Gastroesophageal sphincter (tissue), 4 donors: ENCODE measurements around the gene ARL6IP4. TPM values are rescaled to one million over a fixed set of nuclear protein-coding genes. Genes with fewer than 3 reads are reported as not detected.
A peak's percentile ranks its signal among the peaks of the same experiment; 100 is the strongest.

ENCODE experiments used
- ATAC-seq: fragments of 150-250 bp; one replicate; pipeline ENCODE4 v1.9.1; 2016; ENCODE audit warnings: mild to moderate bottlenecking, moderate library complexity
- H3K27ac ChIP-seq, 4 donors: fragments of 200-600 bp; sonication (generic) in 3 of 4; 1 replicate in 3 of 4; 2 replicates in 1 of 4; pipeline ENCODE4 v1.5.1; 2016 to 2019
- H3K27me3 ChIP-seq: fragments of 200-600 bp; sonication (generic); one replicate; pipeline ENCODE4 v1.5.1; 2019
- H3K36me3 ChIP-seq, 2 donors: fragments of 200-600 bp; sonication (generic); one replicate each; pipeline ENCODE4 v1.5.1; 2019; ENCODE audit warnings: control low read depth in 1 of 2
- H3K4me1 ChIP-seq, 3 donors: fragments of 200-600 bp; sonication (generic); 1 replicate in 2 of 3; 2 replicates in 1 of 3; pipeline ENCODE4 v1.5.1; 2016 to 2019; ENCODE audit warnings: control low read depth in 2 of 3
- H3K4me3 ChIP-seq, 2 donors: fragments of 200-600 bp; sonication (generic); one replicate each; pipeline ENCODE4 v1.5.1; 2019; ENCODE audit warnings: mild to moderate bottlenecking in 1 of 2, moderate library complexity in 1 of 2
- H3K9me3 ChIP-seq, 3 donors: fragments of 200-600 bp; sonication (generic); one replicate each; pipeline ENCODE4 v1.5.1; 2017 to 2019; ENCODE audit warnings: control low read depth in 2 of 3
- EP300 ChIP-seq: sonication (generic); formaldehyde crosslinking; IDR thresholded peaks from one replicate; pipeline ENCODE4 v1.6.1; 2017; ENCODE audit warnings: antibody characterized with exemption, mild to moderate bottlenecking
- POLR2A ChIP-seq, 2 donors: fragments of 450-650 bp; IDR thresholded peaks; one replicate each; pipeline ENCODE4 v1.6.1; 2017; ENCODE audit warnings: antibody characterized with exemption in 2 of 2, mild to moderate bottlenecking in 2 of 2, moderate library complexity in 1 of 2
- POLR2AphosphoS5 ChIP-seq: sonication (generic); formaldehyde crosslinking; IDR thresholded peaks from one replicate; pipeline ENCODE4 v1.6.1; 2017; ENCODE audit warnings: antibody characterized with exemption
- WGBS, 2 donors: methylation state at CpG; one replicate each; pipeline ENCODE4 v1.1.5; 2018; ENCODE audit warnings: low coverage in 1 of 2; 5-methylcytosine and 5-hydroxymethylcytosine counted together
- total RNA-seq, 4 donors: library from RNA; depleted of rRNA; stranded (reverse); fragments of >200 nt; gene quantifications; one replicate each; pipeline ENCODE4 v1.1.0, GENCODE V29; 2016
- TF ChIP-seq, protein P1 (sequence below), 4 experiments: fragments of 200-600 bp in 2 of 4; fragments of 450-650 bp in 2 of 4; sonication (generic) in 1 of 4; IDR thresholded peaks; one replicate each; pipeline ENCODE4 v1.5.1; 2017 to 2019; ENCODE audit warnings: antibody characterized with exemption in 4 of 4, mild to moderate bottlenecking in 2 of 4, moderate library complexity in 2 of 4

ARL6IP4 gene
- total RNA-seq, 4 donors from 2014 or later: 251 to 343 (median 302) TPM

DNA sequence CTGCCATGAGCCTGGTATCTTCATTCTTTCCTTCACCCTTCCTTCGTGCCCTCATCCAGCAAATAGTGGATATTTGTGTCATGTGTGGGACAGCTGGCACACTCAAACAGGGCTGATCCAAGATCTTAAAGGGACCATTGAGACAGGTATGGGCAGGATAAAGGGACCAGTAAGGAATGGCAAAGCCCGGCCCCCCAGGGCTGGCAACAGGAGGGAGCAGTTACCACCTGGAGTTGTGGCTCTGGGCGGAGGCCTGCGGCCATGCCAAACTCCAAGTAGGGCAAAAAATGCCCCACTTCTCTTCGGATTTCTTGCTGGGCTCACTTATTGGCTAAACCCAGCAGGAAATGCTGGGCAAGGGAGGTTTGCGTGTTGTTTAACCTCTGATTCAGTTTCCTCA, 3.3 kb upstream of the ARL6IP4 start:
- 87 to 89% methylated on average over 4 of the region's 6 CpGs for WGBS, 2 donors
- TF ChIP-seq, protein P1, sequence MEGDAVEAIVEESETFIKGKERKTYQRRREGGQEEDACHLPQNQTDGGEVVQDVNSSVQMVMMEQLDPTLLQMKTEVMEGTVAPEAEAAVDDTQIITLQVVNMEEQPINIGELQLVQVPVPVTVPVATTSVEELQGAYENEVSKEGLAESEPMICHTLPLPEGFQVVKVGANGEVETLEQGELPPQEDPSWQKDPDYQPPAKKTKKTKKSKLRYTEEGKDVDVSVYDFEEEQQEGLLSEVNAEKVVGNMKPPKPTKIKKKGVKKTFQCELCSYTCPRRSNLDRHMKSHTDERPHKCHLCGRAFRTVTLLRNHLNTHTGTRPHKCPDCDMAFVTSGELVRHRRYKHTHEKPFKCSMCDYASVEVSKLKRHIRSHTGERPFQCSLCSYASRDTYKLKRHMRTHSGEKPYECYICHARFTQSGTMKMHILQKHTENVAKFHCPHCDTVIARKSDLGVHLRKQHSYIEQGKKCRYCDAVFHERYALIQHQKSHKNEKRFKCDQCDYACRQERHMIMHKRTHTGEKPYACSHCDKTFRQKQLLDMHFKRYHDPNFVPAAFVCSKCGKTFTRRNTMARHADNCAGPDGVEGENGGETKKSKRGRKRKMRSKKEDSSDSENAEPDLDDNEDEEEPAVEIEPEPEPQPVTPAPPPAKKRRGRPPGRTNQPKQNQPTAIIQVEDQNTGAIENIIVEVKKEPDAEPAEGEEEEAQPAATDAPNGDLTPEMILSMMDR (IDR thresholded peaks at IDR 0.05): no peak
- TF ChIP-seq EP300 (no peak), POLR2AphosphoS5 (no peak), POLR2A (IDR thresholded peaks at IDR 0.05) (no peak)
- Histone ChIP-seq H3K9me3 (no peaks in the 10 kb centered on the region), H3K36me3 (peaks cover 0 to 33% of the 10 kb centered on the region in 2 donors), H3K4me1 (peaks cover 2 to 68% (median 41%) of the 10 kb centered on the region in 3 donors), H3K27ac (no peak overlapping the region), H3K4me3 (no peak overlapping the region), H3K27me3 (no peaks in the 10 kb centered on the region)
- ATAC-seq: no peak

DNA sequence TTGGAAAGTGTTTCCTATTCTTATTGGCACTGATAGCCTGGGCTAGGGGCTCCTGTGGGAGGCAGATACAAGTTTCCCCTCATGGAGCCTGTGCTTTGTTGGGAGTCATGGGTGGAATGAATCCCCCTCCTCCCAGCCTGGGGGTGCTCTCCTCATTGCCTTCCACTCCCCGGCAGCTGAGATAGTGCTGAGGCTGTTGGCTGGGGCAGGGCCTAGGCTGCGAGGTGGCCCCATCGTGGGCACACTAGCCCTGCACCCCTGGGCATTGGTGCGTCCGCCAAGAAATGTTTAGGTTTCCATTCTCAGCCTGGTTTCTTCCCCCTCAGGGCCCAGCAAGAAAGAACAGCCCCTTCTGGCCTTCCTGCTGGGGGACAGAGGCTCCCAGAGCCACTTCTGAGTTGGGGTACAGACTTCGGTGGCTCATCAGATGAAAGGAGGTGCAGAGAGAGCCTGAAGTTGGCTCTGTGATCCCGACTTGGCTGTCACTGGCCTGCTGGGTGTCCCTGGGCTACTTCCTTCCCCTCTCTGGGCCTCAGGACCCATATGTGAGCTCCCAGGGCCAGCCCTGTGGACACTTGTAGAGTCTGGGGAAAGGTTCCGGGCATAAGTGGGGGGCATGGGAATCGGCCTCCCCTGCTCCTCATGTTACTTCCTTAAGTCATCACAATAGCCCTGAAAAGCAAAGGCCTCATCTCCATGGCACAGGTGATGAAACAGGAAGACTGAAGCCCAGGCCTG, 2.7 kb upstream of the ARL6IP4 start:
- H3K9me3 ChIP-seq: no peaks in the 10 kb centered on the region
- no peak overlapping the region for H3K27ac ChIP-seq
- H3K27me3 ChIP-seq: no peaks in the 10 kb centered on the region
- ATAC-seq: no peak
- TF ChIP-seq, protein P1 (IDR thresholded peaks at IDR 0.05): no peak
- TF ChIP-seq POLR2A (IDR thresholded peaks at IDR 0.05) (no peak), POLR2AphosphoS5 (no peak), EP300 (no peak)
- H3K36me3 ChIP-seq: peaks cover 0 to 40% of the 10 kb centered on the region in 2 donors
- peaks cover 2 to 75% (median 47%) of the 10 kb centered on the region in 3 donors for H3K4me1 ChIP-seq
- no peak overlapping the region for H3K4me3 ChIP-seq
- WGBS, 2 donors: 82% methylated on average over 2 of the region's 9 CpGs; no CpG with 5 or more reads in 1 of the 2 donors

DNA sequence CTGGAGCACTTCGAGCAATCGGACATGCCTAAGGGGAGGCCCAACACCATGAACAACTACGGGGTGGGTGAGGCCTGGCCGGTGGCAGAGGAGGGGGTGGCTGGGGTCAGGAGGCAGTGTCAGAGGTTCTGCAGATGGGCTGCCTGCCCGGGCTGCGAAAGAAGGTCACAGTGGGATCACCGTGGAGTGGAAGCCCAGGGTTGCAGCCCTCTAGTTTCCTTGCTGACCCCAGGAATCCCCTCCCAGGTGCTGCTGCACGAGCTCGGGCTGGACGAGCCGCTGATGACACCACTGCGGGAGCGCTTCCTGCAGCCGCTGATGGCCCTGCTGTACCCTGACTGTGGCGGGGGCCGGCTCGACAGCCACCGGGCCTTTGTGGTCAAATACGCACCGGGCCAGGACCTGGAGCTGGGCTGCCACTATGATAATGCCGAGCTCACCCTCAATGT, 1.9 kb upstream of the ARL6IP4 start:
- H3K4me1 ChIP-seq: peaks cover 2 to 81% (median 55%) of the 10 kb centered on the region in 3 donors
- no peak overlapping the region for H3K4me3 ChIP-seq
- no peak for ATAC-seq
- no peaks in the 10 kb centered on the region for H3K9me3 ChIP-seq
- H3K36me3 ChIP-seq: peaks cover 0 to 47% of the 10 kb centered on the region in 2 donors
- no peak overlapping the region for H3K27ac ChIP-seq
- 80% methylated on average over 1 of the region's 21 CpGs; no CpG with 5 or more reads in 1 of the 2 donors for WGBS, 2 donors
- TF ChIP-seq POLR2A (IDR thresholded peaks at IDR 0.05) (no peak), EP300 (no peak), POLR2AphosphoS5 (no peak)
- TF ChIP-seq, protein P1 (IDR thresholded peaks at IDR 0.05): no peak
- no peaks in the 10 kb centered on the region for H3K27me3 ChIP-seq

DNA sequence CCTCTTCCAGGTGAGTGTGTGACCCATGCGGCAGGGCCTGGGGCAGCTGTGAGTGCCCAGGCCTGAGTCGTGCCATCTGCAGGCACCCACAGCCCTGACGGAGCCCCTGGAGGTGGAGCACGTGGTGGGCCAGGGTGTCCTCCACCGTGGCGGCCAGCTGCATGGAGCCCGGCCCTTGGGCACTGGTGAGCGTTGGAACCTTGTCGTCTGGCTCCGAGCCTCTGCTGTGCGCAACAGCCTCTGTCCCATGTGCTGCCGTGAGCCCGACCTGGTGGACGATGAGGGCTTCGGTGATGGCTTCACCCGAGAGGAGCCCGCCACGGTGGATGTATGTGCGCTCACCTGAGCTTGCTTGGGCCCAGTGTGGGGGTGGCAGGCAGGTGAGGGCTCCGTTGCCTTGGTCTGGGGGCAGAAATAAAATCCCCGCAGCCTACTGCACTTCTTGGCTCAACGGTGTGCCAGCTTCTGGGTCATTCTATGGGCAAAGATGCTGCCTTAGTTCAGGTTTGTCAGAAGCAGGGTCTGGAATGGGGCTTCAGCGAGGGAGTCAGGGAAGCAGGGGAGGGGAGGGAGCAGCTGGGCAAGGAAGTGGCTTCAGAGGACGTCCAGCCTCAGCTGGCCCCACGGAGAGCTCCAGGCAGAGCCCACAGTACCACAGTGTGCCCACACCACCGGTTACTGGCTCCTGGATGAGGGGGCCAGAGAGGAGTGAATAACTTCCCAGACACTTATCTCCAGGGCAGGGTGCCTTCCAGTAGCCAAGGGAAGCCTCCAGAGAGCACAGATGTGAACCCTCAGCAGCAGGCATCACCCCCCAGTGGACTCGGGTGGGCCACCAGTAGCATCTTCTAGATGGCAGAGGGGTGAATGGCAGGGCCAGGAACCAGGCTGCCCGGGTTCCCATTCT, 1.2 kb upstream of the ARL6IP4 start:
- Histone ChIP-seq H3K4me1 (peaks cover 2 to 81% (median 56%) of the 10 kb centered on the region in 3 donors), H3K4me3 (peak overlapping the region in 1 of 2 donors; percentile 77), H3K27me3 (no peaks in the 10 kb centered on the region), H3K9me3 (no peaks in the 10 kb centered on the region), H3K36me3 (peaks cover 0 to 47% of the 10 kb centered on the region in 2 donors), H3K27ac (peak overlapping the region in 2 of 4 donors; percentile 88 to 90)
- no peak for TF ChIP-seq EP300
- TF ChIP-seq POLR2AphosphoS5: no peak
- TF ChIP-seq, protein P1 (IDR thresholded peaks at IDR 0.05): no peak
- TF ChIP-seq POLR2A (IDR thresholded peaks at IDR 0.05): no peak
- ATAC-seq: no peak
- WGBS, 2 donors: 0 to 41% methylated on average over 1 to 3 of the region's 28 CpGs
